HTR-8/SVneo (cell line): ENCODE results near the gene FAM174C.
"Not testable (repeated sequence)": the region's sequence is repeated elsewhere in the genome, so short reads cannot be mapped to it uniquely, and the experiment has no call there.

Source experiments
- DNase-seq: peaks from one replicate; pipeline ENCODE4 v3.0.0; 2011; ENCODE audit warnings: low spot score, mixed read lengths; ENCODE audit not compliant: insufficient read length
- FAIRE-seq: peaks from 2 replicates; lab custom pipeline; 2011; peaks lifted over from hg19 to GRCh38; lab: Jason Lieb, UNC

The FAM174C gene

GRCh38 chr19:1313695-1314613 is 38.6 kb downstream of the FAM174C start:
- no peak for FAIRE-seq
- no peak for DNase-seq

- DNase-seq (no peak), FAIRE-seq (no peak)
Measured at GRCh38 chr19:1315470-1316166, 40.3 kb downstream of the FAM174C start.

GRCh38 chr19:1316466-1316865 is 41.1 kb downstream of the FAM174C start:
- FAIRE-seq (no peak), DNase-seq (no peak)

- DNase-seq = no peak
- no peak for FAIRE-seq
Measured at GRCh38 chr19:1317274-1318003, 42.1 kb downstream of the FAM174C start.

GRCh38 chr19:1318678-1319471 is 43.5 kb downstream of the FAM174C start:
- FAIRE-seq = no peak
- DNase-seq = no peak

GRCh38 chr19:1320282-1320650 is 44.9 kb downstream of the FAM174C start:
- not testable (repeated sequence) for FAIRE-seq, DNase-seq

- FAIRE-seq (no peak), DNase-seq (no peak)
Measured at GRCh38 chr19:1321539-1321938, 46.2 kb downstream of the FAM174C start.

GRCh38 chr19:1322198-1322981 is 47.1 kb downstream of the FAM174C start:
- no peak for DNase-seq
- FAIRE-seq = no peak

- DNase-seq (no peak), FAIRE-seq (no peak)
Measured at GRCh38 chr19:1324249-1324805, 49.0 kb downstream of the FAM174C start.

- no peak for FAIRE-seq
- DNase-seq = peak; percentile 28
Measured at GRCh38 chr19:1324806-1325567, 49.7 kb downstream of the FAM174C start.

GRCh38 chr19:1325568-1326294 is 50.4 kb downstream of the FAM174C start:
- DNase-seq (no peak), FAIRE-seq (no peak)

- DNase-seq (no peak), FAIRE-seq (no peak)
Measured at GRCh38 chr19:1327125-1327524, 51.8 kb downstream of the FAM174C start.
